Activated T-cell treated with anti-CD3 and anti-CD28 coated beads for 1 hour (primary cell): ENCODE data around the gene RARS1.
"Not testable (repeated sequence)": the region's sequence is repeated elsewhere in the genome, so short reads cannot be mapped to it uniquely, and the experiment has no call there.

ENCODE experiments used
- DNase-seq: peaks from one replicate; pipeline ENCODE4 v3.0.0-alpha.2; 2020; ENCODE audit warnings: low read depth

RARS1 gene

DNA sequence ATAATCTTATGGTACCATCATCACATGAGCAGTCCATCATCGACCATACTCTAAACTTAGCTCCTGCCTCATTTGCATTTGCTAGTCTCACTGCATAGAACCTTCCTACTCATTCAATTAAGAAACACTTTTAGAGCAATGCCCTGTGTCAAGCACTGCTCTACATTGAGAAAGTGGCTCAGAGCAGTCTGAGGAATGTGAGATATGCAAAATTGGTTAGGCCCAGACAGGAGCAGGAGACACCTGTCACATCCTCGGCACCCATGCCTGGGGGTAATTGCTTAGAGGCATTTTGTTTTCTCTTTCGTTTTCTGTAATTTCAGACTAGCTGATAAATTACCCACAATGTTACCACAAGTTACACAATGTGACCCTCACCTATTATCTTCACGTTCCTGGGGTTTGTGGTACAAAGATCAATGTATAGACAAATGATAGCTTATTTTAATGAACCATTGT is 4.9 kb upstream of the RARS1 start:
- DNase-seq = no peak

DNA sequence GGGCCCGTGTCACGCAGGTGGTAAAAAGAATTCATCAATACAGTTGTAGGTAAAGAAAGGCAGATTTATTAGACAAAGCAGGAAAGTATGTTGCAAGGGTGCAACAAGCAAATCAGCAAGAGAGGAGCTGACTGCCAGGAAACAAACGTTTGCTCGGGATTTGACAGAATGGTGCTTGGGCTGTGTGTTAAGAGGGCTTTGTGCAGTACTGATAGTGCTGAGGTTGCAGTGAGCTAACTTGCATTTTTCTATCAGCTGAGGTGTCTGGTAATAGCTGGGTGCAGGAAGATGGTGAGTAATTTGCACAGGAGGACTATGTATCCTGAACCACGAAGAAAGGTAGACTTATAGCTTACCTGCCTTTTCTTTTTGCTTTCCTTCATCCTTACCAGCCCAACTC is 3.9 kb upstream of the RARS1 start:
- no peak for DNase-seq

GRCh38 chr5:168489059-168489458 is 2.8 kb downstream of the RARS1 start:
- no peak for DNase-seq

DNA sequence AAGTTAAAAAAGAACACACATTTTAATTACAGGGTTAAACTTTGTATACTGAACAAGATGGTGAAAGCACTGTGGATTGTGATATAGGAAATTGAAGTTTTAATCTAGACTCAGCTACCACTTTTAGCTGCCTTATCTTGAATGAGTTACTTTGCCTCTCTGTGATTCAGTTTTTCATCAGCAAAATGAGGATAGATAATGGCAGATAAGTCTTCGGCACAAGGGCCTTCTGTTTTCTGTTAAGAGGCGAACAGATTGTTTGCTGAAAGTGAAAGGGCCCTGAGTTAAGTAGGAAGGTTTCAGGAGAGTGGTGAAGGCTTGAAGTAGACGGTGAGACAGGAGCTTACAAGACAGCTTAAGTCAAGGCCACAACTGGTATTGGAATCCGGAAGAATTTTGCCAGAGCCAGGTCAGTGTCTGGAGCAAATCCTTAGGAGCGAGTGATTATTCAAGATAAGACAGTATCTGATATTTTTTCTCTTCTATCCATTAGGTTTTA is 7.8 kb downstream of the RARS1 start:
- no peak for DNase-seq

GRCh38 chr5:168502563-168503237 is 16.4 kb downstream of the RARS1 start:
- no peak for DNase-seq

- no peak for DNase-seq
Observed at GRCh38 chr5:168513861-168514428, 27.7 kb downstream of the RARS1 start.

DNA sequence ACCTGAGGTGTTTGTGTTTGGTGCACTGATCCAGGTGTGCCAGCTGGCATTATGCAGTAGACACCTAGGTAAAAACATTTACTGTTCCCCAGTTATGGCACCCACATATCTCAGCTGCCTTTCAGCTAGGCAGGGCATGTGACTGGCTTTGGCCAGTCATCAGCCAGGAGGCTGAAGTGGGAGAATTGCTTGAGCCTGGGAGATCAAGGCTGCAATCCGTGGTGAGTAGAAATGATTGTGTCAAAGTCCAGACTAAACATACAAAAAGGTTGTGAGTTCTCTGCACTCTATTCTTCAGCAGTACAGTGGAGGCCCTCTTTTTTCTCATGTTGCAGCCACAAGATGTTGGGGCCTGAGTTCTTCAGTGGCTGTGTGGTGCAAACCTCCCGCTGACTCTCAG is 39.6 kb downstream of the RARS1 start:
- DNase-seq = no peak

DNA sequence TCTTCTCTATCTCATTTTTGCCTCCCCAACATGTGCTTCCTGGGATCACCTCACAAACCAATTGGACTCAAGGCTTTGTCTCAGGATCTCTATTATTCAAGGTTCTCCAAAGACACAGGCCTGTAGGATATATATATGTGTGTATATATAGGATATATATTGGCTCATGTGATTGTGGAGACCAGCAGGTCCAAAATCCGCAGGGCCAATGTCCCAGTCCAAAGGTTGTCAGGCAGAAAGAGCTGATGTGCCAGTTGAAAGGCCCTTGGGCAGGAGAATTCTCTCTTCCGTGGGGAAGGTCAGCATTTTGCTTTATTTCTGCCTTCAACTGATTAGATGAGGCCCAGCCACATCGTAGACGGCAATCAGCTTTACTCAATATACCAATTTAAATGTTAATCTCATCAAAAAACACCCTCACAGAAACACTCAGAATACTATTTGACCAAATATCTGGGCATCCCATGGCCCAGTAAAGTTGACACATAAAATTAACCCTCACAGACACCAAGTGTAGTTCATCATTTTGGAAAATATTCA is 41.6 kb downstream of the RARS1 start:
- DNase-seq = no peak

DNA sequence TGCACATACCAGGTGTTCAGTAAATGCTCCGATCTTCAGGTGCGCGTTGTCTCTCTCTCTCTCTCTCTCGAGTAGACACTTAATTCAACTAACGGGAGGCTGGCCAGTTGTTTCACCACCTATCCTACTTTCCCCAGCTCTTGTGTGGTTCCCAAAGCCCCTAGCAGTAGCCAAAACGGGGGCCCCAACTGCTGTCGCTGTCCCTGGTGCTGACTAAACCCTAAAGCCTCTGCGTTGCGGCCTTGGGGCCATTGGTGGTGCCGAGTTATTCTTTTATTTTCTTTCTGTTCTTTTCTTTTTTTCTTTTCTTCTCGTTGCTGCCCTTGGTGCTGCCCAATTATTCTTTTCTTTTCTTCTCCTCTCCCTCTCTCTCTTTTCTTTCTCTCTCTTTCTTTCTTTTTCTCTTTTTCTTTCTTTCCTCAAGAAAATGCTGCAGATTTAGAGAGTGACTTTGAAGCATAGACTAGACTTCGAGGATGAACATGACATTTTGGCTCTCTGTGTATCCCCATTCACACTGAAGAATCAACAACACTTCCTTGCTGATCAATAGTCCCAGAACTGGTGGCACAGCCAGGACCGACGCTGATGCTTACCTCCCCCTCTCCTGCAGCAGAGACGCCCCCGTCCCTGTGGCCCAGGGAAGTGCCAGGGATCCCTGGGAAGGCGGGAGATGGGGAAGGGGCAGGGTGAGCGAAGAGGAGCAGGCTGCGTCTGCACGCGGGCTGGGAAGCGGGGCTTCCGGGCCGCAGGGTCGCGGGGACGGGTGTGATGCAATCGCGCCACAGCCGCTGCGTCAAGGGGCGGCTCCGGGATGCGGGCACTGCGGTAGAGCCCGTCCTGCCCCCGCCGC is 42.5 kb downstream of the RARS1 start, which contains the start of gene FBLL1:
TSS of gene FBLL1 (plus strand) at position 785 of the 853 bp plus-strand sequence. CDS start 200 bp downstream, outside the sequence.
- peak; percentile 12 for DNase-seq

DNA sequence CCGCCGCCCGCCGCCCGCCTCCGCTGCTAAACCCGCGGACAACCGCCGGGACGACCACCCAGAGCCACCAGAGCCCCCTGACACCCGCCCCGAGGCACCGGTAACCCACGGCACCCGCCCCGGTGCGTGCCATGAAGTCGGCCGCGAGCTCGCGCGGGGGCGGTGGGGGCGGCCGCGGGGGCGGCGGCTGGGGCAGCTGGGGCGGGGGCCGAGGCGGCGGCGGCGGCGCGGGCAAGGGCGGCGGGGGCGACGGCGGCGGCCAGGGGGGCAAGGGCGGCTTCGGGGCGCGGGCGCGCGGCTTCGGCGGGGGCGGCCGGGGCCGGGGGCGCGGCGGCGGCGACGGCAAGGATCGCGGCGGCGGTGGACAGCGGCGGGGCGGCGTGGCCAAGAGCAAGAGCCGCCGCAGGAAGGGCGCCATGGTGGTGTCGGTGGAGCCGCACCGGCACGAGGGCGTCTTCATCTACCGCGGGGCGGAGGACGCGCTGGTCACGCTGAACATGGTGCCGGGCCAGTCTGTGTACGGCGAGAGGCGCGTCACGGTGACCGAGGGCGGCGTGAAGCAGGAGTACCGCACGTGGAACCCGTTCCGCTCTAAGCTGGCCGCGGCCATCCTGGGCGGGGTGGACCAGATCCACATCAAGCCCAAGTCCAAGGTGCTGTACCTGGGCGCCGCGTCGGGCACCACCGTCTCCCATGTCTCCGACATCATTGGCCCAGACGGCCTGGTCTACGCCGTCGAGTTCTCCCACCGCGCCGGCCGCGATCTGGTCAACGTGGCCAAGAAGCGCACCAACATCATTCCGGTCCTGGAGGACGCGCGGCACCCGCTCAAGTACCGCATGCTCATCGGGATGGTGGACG is 43.3 kb downstream of the RARS1 start:
- DNase-seq = no peak

- DNase-seq = no peak
Observed at GRCh38 chr5:168530621-168531150, 44.4 kb downstream of the RARS1 start.

DNA sequence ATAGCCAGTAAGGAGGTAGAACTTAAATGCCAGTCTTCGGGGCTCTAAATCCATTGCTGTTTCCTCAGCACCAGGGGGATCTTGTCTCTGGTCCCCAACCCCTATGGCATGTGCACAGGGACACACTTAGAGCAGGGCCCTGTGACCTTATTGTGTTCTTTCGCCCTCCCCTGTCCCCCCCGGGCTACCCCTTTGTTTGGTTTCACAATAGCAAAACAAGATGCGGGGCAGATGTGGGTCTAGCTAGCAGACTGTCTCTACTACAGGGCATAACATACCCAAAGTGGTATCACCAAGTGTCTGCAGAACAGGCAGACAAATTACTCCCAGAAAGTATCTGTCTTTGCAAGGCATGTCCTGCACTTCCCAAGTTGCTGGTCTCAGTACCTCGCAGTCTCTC is 44.9 kb downstream of the RARS1 start:
- no peak for DNase-seq

GRCh38 chr5:168531987-168532864 is 46.0 kb downstream of the RARS1 start:
- no peak for DNase-seq

DNA sequence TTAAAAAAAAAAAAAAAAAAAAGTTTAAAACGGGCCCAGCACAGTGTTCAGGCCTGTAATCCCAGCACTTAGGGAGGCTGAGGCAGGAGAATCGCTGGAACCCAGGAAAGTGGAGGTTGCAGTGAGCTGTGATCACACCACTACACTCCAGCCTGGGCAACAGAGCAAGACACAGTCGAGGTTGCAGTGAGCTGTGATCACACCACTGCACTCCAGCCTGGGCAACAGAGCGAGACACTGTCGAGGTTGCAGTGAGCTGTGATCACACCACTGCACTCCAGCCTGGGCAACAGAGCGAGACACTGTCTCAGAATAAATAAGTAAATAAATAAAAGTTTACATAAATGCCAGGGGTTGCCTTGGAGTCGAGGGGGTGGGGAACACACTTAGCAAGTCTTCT is 48.1 kb downstream of the RARS1 start:
- not testable (repeated sequence) for DNase-seq

DNA sequence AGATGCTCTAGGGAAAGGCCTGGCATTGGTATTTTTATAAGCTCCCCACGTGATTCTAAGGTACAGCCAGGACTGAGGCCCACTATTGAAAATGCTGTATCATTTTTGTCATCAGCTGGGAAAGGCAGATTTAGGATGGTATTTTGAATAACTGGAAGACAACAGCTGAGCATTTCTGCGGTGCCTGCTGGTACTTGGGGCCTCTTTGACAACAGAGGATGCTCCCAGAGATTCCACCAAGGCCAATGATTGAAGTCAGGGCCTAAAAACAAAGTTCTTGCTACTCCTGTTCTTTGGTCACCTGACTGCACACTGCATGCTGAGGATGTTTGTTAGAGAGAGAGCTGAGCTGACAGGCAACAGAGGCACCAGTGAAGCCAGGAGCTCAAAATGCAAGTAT is 50.9 kb downstream of the RARS1 start:
- DNase-seq = no peak

DNA sequence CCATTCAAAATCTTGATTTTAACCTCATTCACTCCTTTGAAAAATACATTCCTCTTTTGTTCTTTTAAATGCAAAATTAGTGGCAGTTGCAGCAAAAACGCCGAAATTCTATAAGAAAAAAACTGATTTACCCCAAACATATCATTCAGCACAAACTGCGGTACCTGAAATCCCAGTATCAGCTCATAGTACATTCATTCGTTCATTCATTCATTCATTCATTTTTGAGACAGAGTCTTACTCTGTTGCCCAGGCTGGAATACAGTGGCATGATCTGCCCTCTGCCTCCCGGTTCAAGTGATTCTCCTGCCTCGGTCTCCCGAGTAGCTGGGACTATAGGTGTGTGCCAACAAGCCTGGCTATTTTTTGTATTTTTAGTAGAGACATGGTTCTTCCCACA is 63.3 kb downstream of the RARS1 start:
- DNase-seq = no peak

GRCh38 chr5:168550656-168551055 is 64.4 kb downstream of the RARS1 start:
- DNase-seq = no peak

- no peak for DNase-seq
Observed at GRCh38 chr5:168552146-168552545, 65.9 kb downstream of the RARS1 start.

- no peak for DNase-seq
Observed at GRCh38 chr5:168553377-168554130, 67.3 kb downstream of the RARS1 start.
